Measurements from ENCODE around the gene ANKMY1. TPM values are rescaled to one million over a fixed set of nuclear protein-coding genes. Genes with fewer than 3 reads are reported as not detected.

The ANKMY1 gene
- total RNA-seq, 1 donor from 2014 or later, result 7.2 TPM

GRCh38 chr2:240479111-240479501 lies 78.7 kb downstream of the ANKMY1 start:
- no peak overlapping the region for H3K4me3 ChIP-seq (ENCODE audit: insufficient read depth, low read depth, low read length)
- H3K9ac ChIP-seq (ENCODE audit: low read length), result no peak overlapping the region
- FAIRE-seq, result no peak
- no peaks in the 10 kb centered on the region for H3K9me3 ChIP-seq (ENCODE audit: insufficient read depth, low read depth, low read length)
- H3K27me3 ChIP-seq (ENCODE audit: insufficient read depth, low read length), result no peaks in the 10 kb centered on the region
- TF ChIP-seq EZH2 (IDR thresholded peaks at IDR 0.05; ENCODE audit: insufficient read depth, low read length) (no peak), CTCF (IDR thresholded peaks at IDR 0.05; ENCODE audit: insufficient read depth, low read depth, low read length) (no peak)
- Mint-ChIP-seq H3K36me3 (ENCODE audit: low read depth, unreplicated experiment) (peaks cover 3% of the 10 kb centered on the region), H3K27ac (ENCODE audit: unreplicated experiment) (no peak overlapping the region), H3K9me3 (ENCODE audit: unreplicated experiment) (peaks cover 14% of the 10 kb centered on the region), H3K4me3 (ENCODE audit: unreplicated experiment) (no peak overlapping the region), H3K4me1 (ENCODE audit: low read depth, unreplicated experiment) (no peaks in the 10 kb centered on the region), H3K27me3 (ENCODE audit: low read depth, unreplicated experiment) (peaks cover 30% of the 10 kb centered on the region)
- no peak overlapping the region for H2AFZ ChIP-seq (ENCODE audit: low read depth, low read length)
- H3K4me2 ChIP-seq (ENCODE audit: low read length), result no peak overlapping the region
- H3K79me2 ChIP-seq (ENCODE audit: insufficient read depth, low read length), result no peaks in the 10 kb centered on the region
- H4K20me1 ChIP-seq (ENCODE audit: insufficient read depth, low read length), result no peaks in the 10 kb centered on the region
- H3K4me1 ChIP-seq (ENCODE audit: insufficient read depth, low read length), result no peaks in the 10 kb centered on the region
- no peaks in the 10 kb centered on the region for H3K36me3 ChIP-seq (ENCODE audit: insufficient read depth, low read length)
- H3K27ac ChIP-seq (ENCODE audit: low read depth, low read length), result no peak overlapping the region
- no peak for DNase-seq (ENCODE audit: low read depth)

DNA sequence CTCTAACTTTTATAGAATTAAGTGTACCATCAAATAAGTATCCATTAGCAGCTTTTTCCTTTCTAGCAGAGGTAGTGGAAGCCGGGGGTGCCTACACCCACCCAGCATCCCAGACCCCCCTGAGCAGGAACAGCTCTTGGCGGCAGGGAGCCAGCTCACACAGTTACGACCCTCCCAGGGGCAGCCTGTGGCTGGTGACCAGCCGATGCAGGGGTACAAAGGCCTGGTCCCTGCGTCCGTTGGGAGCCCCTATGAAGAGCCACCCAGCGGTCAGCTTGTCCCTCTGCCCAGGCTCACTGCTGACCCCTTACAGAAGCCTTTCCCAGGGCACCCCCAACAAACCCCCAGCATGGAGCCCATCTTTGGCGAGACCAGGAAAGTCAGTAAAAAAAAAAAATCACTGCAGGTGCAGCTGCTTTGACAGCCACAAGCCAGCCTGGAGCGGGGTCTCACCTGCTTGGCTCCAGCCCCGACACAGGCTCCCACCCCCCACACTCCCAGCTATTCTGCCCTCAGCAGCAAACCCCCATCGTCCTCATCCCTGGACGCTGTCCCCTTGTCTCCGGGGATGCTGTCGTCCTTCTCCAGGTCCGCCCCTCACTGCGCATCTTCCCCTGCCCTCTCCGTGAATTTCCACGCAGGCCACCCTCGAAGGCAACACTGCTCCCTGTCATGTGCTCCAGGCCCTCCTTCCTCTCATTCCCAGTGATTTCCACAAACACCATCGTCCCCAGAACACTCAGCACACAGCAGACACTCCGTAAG lies 79.3 kb downstream of the ANKMY1 start:
- Histone ChIP-seq H3K9ac (ENCODE audit: low read length) (no peak overlapping the region), H3K4me1 (ENCODE audit: insufficient read depth, low read length) (no peaks in the 10 kb centered on the region), H3K27ac (ENCODE audit: low read depth, low read length) (no peak overlapping the region), H2AFZ (ENCODE audit: low read depth, low read length) (no peak overlapping the region), H3K36me3 (ENCODE audit: insufficient read depth, low read length) (no peaks in the 10 kb centered on the region), H4K20me1 (ENCODE audit: insufficient read depth, low read length) (no peaks in the 10 kb centered on the region), H3K4me2 (ENCODE audit: low read length) (no peak overlapping the region), H3K79me2 (ENCODE audit: insufficient read depth, low read length) (no peaks in the 10 kb centered on the region), H3K4me3 (ENCODE audit: insufficient read depth, low read depth, low read length) (no peak overlapping the region), H3K9me3 (ENCODE audit: insufficient read depth, low read depth, low read length) (no peaks in the 10 kb centered on the region), H3K27me3 (ENCODE audit: insufficient read depth, low read length) (no peaks in the 10 kb centered on the region)
- Mint-ChIP-seq H3K9me3 (ENCODE audit: unreplicated experiment) (peaks cover 13% of the 10 kb centered on the region), H3K27ac (ENCODE audit: unreplicated experiment) (no peak overlapping the region), H3K36me3 (ENCODE audit: low read depth, unreplicated experiment) (peaks cover 5% of the 10 kb centered on the region), H3K27me3 (ENCODE audit: low read depth, unreplicated experiment) (peaks cover 27% of the 10 kb centered on the region), H3K4me1 (ENCODE audit: low read depth, unreplicated experiment) (no peaks in the 10 kb centered on the region), H3K4me3 (ENCODE audit: unreplicated experiment) (no peak overlapping the region)
- TF ChIP-seq EZH2 (IDR thresholded peaks at IDR 0.05; ENCODE audit: insufficient read depth, low read length), result no peak
- no peak for TF ChIP-seq CTCF (IDR thresholded peaks at IDR 0.05; ENCODE audit: insufficient read depth, low read depth, low read length)
- DNase-seq (ENCODE audit: low read depth), result no peak
- no peak for FAIRE-seq

- H3K4me3 Mint-ChIP-seq (ENCODE audit: unreplicated experiment), result no peak overlapping the region
- no peak overlapping the region for H3K27ac Mint-ChIP-seq (ENCODE audit: unreplicated experiment)
- peaks cover 26% of the 10 kb centered on the region for H3K27me3 Mint-ChIP-seq (ENCODE audit: low read depth, unreplicated experiment)
- Histone ChIP-seq H4K20me1 (ENCODE audit: insufficient read depth, low read length) (no peaks in the 10 kb centered on the region), H2AFZ (ENCODE audit: low read depth, low read length) (no peak overlapping the region), H3K27me3 (ENCODE audit: insufficient read depth, low read length) (no peaks in the 10 kb centered on the region), H3K4me1 (ENCODE audit: insufficient read depth, low read length) (no peaks in the 10 kb centered on the region), H3K9me3 (ENCODE audit: insufficient read depth, low read depth, low read length) (no peaks in the 10 kb centered on the region), H3K4me3 (ENCODE audit: insufficient read depth, low read depth, low read length) (no peak overlapping the region), H3K36me3 (ENCODE audit: insufficient read depth, low read length) (no peaks in the 10 kb centered on the region), H3K79me2 (ENCODE audit: insufficient read depth, low read length) (no peaks in the 10 kb centered on the region), H3K9ac (ENCODE audit: low read length) (no peak overlapping the region), H3K4me2 (ENCODE audit: low read length) (no peak overlapping the region), H3K27ac (ENCODE audit: low read depth, low read length) (no peak overlapping the region)
- DNase-seq (ENCODE audit: low read depth) (no peak), FAIRE-seq (no peak)
- TF ChIP-seq EZH2 (IDR thresholded peaks at IDR 0.05; ENCODE audit: insufficient read depth, low read length) (no peak), CTCF (IDR thresholded peaks at IDR 0.05; ENCODE audit: insufficient read depth, low read depth, low read length) (no peak)
- H3K36me3 Mint-ChIP-seq (ENCODE audit: low read depth, unreplicated experiment), result peaks cover 8% of the 10 kb centered on the region
- H3K4me1 Mint-ChIP-seq (ENCODE audit: low read depth, unreplicated experiment), result no peaks in the 10 kb centered on the region
- peaks cover 9% of the 10 kb centered on the region for H3K9me3 Mint-ChIP-seq (ENCODE audit: unreplicated experiment)
Measured at GRCh38 chr2:240477916-240478315, 79.9 kb downstream of the ANKMY1 start.

Data from astrocyte (in vitro differentiated cells and primary cell).